Stomach (tissue), 4 donors: ENCODE measurements around the gene LOC128125822.

Source experiments
- EP300 ChIP-seq: sonication (generic); formaldehyde crosslinking; IDR thresholded peaks from one replicate; pipeline ENCODE4 v1.6.1; 2017; ENCODE audit warnings: antibody characterized with exemption
- POLR2A ChIP-seq, 4 donors: fragments of 450-650 bp; IDR thresholded peaks; one replicate each; pipeline ENCODE4 v1.6.1; 2016; ENCODE audit warnings: antibody characterized with exemption in 4 of 4, control low read depth in 2 of 4, mild to moderate bottlenecking in 1 of 4, moderate library complexity in 1 of 4
- POLR2AphosphoS5 ChIP-seq, 3 donors: sonication (generic); formaldehyde crosslinking; IDR thresholded peaks; one replicate each; pipeline ENCODE4 v1.6.1; 2016; ENCODE audit warnings: antibody characterized with exemption in 3 of 3
- TF ChIP-seq, protein P1 (sequence below), 7 experiments: fragments of 450-650 bp in 4 of 7; fragments of 200-600 bp in 3 of 7; sonication (generic) in 3 of 7; IDR thresholded peaks; one replicate each; pipeline ENCODE4 v1.5.1; 2016 to 2019; ENCODE audit warnings: antibody characterized with exemption in 7 of 7, control low read depth in 2 of 7, mild to moderate bottlenecking in 1 of 7

GRCh38 chr6:63553208-63553607 is 19.1 kb upstream of the LOC128125822 start:
- TF ChIP-seq, protein P1, sequence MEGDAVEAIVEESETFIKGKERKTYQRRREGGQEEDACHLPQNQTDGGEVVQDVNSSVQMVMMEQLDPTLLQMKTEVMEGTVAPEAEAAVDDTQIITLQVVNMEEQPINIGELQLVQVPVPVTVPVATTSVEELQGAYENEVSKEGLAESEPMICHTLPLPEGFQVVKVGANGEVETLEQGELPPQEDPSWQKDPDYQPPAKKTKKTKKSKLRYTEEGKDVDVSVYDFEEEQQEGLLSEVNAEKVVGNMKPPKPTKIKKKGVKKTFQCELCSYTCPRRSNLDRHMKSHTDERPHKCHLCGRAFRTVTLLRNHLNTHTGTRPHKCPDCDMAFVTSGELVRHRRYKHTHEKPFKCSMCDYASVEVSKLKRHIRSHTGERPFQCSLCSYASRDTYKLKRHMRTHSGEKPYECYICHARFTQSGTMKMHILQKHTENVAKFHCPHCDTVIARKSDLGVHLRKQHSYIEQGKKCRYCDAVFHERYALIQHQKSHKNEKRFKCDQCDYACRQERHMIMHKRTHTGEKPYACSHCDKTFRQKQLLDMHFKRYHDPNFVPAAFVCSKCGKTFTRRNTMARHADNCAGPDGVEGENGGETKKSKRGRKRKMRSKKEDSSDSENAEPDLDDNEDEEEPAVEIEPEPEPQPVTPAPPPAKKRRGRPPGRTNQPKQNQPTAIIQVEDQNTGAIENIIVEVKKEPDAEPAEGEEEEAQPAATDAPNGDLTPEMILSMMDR (IDR thresholded peaks at IDR 0.05) = no peak
- no peak for TF ChIP-seq POLR2AphosphoS5 (IDR thresholded peaks at IDR 0.05)
- TF ChIP-seq POLR2A (IDR thresholded peaks at IDR 0.05) = no peak
- TF ChIP-seq EP300 = no peak
